T-helper 2 cell treated with Interferon-gamma antibody and Interleukin-4, amounts not matched to agents 100 ng/mL and 5 ng/mL, for 36 hours (primary cell): Measurements from ENCODE around the gene KIR2DL4. TPM values are rescaled to one million over a fixed set of nuclear protein-coding genes. Genes with fewer than 3 reads are reported as not detected.
"Not testable (repeated sequence)": the region's sequence is repeated elsewhere in the genome, so short reads cannot be mapped to it uniquely, and the experiment has no call there.

Source experiments
- intact Hi-C: fragments of 100-400 bp; cut with micrococcal nuclease; formaldehyde crosslinking; loops from one replicate; pipeline ENCODE4 v1.15.1; 2023
- total RNA-seq: library from RNA; stranded (reverse); gene quantifications from 2 replicates; pipeline ENCODE4 v1.2.3, GENCODE V29; 2022

Gene KIR2DL4
- not detected in 2 replicates for total RNA-seq

DNA sequence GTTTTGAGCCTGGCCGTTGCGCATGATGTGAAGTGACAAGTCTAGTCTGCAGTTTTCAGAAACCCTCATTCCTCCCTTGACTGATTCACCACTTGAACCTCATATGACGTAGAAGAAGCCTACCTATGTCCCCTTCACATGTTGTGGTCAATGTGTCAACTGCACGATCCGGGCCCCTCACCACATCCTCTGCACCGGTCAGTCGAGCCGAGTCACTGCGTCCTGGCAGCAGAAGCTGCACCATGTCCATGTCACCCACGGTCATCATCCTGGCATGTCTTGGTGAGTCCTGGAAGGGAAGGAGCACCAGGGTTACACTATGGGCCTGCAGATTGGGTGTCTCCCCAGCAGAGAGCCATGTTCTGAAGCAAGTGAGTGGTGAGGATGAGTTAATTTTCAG lies at the start of gene KIR2DL4:
KIR2DL4 (plus strand) TSS at position 201 of the 400 bp plus-strand sequence; CDS start at position 243, 42 bp downstream.
- intact Hi-C loops, result no loop called here

DNA sequence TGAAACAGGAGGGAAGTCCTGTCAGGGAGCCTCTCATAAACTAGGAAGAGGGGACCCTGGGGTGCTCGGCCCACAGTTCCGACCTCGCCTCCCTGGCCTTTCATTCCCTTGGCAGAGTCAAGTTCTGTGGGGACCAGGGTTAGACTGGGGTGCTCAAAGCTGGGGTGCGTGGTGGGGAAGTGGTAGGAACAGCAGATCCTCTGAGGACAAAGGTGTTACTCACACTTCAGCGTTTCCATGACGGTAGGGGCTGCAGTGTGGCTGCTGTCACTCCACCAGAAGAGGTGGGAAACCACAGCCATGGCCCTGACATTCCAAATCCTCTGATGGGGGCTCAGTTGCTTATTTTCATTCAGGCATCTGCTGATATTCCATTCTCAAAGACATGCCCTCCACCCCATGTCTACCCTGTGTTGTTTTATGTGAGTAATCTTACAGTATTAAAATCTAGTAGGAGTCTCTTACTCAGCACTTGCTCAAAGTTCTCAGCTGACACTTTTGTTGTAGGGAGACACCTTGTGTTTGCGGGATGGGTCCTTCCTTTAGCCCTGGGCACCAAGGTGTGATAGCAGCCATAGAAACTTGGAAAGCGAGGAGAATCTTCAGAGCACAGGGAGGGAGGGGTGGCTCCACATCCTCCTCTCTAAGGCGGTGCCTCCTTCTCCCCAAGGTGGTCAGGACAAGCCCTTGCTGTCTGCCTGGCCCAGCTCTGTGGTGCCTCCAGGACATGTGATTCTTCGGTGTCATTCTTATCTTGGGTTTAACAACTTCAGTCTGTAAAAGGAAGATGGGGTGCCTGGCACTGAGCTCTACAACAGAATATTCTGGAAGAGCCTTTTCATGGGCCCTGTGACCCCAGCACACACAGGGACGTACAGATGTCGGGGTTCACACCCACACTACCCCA lies 47.0 kb upstream of the KIR2DL4 start:
- intact Hi-C loops, result not testable (repeated sequence)

DNA sequence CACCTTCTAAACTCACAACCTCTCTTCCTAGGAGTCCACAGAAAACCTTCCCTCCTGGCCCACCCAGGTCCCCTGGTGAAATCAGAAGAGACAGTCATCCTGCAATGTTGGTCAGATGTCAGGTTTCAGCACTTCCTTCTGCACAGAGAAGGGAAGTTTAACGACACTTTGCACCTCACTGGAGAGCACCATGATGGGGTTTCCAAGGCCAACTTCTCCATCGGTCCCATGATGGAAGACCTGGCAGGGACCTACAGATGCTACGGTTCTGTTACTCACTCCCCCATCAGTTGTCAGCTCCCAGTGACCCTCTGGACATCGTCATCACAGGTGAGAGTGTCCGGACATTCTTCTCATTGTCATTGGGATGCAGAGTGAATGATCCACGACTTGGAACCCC lies 44.8 kb upstream of the KIR2DL4 start:
- intact Hi-C loops, result not testable (repeated sequence)

DNA sequence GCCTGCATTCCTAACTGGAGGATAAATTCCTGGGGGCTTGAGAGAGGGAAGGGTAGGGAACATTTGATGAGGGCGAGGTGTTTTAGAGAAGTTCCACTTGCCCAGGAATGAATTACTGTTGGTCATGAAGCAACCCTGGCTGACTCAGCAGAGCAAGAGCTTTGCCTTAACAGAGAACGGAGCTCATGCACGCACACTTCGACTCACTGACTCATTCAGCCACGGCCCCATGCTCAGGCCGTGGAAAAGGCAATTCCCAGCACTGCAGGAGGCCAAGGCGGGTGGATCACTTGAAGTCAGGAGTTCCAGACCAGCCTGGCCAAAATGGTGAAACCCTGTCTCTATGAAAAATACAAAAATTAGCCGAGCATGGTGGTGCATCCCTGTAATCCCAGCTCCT lies 39.2 kb upstream of the KIR2DL4 start:
- intact Hi-C loops, result not testable (repeated sequence)

DNA sequence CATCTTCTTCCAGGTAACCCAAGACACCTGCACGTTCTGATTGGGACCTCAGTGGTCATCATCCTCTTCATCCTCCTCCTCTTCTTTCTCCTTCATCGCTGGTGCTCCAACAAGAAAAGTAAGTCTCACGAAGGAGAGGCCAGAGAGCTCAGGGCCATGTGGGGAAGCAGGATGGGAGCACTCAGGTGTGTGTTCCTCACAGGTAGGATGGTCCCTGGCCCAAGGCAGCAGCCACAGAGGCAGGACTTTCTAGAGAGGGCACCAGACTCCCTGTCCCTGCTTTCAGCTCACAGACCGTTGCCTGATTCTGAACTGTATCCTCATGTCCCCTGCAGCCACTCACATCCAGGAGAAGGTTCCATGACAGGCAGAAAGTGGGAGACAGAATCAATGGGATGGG lies 36.9 kb upstream of the KIR2DL4 start:
- intact Hi-C loops, result not testable (repeated sequence)

DNA sequence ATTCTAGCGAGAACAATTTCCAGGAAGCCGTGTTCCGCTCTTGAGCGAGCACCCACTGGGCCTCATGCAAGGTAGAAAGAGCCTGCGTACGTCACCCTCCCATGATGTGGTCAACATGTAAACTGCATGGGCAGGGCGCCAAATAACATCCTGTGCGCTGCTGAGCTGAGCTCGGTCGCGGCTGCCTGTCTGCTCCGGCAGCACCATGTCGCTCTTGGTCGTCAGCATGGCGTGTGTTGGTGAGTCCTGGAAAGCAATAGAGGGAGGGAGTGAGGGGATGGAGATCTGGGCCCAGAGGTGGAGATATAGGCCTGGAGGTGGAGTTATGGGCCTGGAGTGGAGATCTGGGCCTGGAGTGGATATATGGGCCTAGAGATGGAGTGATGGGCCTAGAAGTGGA lies 33.8 kb upstream of the KIR2DL4 start, which contains the start of gene KIR2DL1:
KIR2DL1 (plus strand) TSS at position 148 of the 400 bp plus-strand sequence; CDS start at position 206, 58 bp downstream.
- intact Hi-C loops, result not testable (repeated sequence)

DNA sequence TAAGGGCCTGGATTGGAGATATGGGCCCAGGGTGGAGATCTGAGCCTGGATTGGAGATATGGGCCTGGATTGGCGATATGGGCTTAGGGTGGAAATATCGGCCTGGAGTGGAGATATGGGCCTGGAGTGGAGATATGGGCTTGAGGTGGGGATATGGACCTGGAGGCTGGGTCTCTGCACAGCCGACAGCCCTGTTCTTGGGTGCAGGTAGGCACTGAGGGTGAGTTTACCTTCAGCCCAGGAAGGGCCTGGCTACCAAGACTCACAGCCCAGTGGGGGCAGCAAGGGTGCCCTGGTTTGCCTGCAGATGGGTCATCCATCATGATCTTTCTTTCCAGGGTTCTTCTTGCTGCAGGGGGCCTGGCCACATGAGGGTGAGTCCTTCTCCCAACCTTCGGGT lies 32.9 kb upstream of the KIR2DL4 start:
- intact Hi-C loops, result not testable (repeated sequence)

DNA sequence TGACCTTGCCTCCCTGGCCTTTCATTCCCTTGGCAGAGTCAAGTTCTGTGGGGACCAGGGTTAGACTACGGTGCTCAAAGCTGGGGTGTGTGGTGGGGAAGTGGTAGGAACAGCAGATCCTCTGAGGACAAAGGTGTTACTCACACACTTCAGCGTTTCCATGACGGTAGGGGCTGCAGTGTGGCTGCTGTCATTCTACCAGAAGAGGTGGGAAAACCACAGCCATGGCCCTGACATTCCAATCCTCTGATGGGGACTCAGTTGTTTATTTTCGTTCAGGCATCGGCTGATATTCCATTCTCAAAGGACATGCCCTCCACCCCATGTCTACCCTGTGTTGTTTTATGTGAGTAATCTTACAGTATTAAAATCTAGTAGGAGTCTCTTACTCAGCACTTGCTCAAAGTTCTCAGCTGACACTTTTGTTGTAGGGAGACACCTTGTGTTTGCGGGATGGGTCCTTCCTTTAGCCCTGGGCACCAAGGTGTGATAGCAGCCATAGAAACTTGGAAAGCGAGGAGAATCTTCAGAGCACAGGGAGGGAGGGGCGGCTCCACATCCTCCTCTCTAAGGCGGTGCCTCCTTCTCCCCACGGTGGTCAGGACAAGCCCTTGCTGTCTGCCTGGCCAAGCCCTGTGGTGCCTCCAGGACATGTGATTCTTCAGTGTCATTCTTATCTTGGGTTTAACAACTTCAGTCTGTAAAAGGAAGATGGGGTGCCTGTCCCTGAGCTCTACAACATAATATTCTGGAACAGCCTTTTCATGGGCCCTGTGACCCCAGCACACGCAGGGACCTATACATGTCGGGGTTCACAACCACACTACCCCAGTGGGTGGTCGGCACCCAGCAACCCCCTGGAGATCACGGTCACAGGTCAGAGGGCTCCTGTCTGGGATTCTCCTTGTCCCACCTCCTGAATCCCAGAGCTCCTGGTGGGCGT lies 32.1 kb upstream of the KIR2DL4 start:
- intact Hi-C loops, result not testable (repeated sequence)

DNA sequence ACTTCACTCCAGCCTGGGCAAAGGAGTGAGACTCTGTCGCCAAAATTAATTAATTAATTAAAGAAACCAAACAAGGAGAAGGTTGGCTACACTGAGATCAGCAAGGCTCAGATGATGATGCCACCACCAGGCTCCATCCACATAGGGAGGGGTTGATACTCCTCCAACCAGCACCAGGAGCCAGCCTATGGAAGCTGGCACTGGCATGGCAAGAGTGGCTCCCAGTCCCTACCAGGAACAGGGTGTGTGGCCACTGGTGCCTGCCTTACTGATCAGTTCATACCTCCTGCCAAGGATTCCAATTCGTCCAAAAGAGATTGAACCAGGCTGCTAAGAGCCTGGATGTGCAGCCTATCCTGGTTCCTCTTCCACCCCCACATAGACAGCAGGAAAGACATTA lies 30.7 kb upstream of the KIR2DL4 start:
- intact Hi-C loops, result not testable (repeated sequence)

DNA sequence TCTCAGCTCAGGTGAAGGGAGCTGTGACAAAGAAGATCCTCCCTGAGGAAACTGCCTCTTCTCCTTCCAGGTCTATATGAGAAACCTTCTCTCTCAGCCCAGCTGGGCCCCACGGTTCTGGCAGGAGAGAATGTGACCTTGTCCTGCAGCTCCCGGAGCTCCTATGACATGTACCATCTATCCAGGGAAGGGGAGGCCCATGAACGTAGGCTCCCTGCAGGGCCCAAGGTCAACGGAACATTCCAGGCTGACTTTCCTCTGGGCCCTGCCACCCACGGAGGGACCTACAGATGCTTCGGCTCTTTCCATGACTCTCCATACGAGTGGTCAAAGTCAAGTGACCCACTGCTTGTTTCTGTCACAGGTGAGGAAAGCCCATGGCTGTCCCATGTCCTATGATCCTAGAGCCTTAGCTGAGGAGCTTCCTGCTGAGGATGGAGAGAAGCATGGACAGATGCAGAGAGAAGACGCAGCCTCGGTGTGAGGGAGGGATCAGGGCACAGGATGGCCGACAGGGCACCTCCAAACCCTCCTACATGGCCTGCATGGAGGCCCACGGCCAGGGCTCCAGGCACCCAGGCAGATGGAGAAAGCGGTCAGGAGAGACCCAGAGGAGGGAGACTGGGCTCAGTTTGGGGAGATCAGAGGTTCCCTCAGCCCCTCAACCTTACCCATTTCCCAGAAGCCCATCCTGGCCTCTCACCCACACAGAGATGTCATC lies 28.2 kb upstream of the KIR2DL4 start:
- intact Hi-C loops, result not testable (repeated sequence)

DNA sequence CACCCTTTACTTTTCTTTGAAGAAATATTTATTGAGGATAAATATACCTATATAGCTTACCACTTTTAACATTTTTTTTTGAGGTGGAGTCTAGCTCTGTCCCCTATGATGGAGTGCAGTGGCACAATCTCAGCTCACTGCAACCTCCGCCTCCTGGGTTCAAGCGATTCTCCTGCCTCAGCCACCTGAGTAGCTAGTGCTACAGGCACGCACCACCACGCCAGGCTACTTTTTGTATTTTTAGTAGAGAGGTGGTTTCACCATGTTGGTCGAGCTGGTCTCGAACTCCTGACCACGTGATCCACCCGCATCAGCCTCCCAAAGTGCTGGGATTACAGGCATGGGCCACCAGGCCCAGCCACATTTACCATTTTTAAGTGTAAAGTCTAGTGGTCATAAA lies 27.6 kb upstream of the KIR2DL4 start:
- intact Hi-C loops, result not testable (repeated sequence)

DNA sequence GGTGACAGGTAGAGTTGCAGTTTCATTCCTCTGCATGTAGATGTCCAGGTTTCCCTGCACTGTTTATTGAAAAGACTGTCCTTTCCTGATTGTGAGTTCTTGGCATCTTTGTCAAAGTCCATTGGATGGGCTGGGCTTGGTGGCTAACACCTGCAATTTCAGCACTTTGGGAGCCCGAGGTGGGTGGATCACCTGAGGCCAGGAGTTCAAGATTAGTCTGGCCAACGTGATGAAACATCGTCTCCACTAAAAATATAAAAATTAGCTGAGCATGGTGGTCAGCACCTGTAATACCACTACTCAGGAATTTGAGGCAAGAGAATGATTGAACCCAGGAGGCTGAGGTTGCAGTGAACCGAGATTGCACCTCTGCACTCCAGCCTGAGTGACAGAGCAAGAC lies 25.6 kb upstream of the KIR2DL4 start:
- intact Hi-C loops, result not testable (repeated sequence)

DNA sequence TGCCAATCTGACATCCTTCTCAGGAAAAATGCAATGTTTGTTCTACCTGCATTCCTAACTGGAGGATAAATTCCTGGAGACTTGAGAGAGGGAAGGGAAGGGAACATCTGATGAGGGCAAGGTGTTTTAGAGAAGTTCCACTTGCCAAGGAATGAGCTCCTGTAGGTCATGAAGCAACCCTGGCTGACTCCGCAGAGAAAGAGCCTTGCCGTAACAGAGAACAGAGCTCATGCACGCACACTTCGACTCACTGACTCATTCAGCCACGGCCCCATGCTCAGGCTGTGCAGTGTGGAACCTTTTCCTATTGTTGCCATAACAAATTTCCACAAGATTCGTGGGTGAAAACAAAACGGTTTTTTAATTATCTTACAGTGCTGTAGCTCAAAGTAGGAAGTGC lies 24.5 kb upstream of the KIR2DL4 start:
- intact Hi-C loops, result not testable (repeated sequence)

DNA sequence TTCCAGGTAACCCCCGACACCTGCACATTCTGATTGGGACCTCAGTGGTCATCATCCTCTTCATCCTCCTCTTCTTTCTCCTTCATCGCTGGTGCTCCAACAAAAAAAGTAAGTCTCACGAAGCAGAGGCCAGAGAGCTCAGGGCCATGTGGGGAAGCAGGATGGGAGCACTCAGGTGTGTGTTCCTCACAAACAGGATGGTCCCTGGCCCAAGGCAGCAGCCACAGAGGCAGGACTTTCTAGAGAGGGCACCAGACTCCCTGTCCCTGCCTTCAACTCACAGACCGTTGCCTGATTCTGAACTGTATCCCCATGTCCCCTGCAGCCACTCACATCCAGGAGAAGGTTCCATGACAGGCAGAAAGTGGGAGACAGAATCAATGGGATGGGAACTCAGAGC lies 20.5 kb upstream of the KIR2DL4 start:
- intact Hi-C loops, result not testable (repeated sequence)

DNA sequence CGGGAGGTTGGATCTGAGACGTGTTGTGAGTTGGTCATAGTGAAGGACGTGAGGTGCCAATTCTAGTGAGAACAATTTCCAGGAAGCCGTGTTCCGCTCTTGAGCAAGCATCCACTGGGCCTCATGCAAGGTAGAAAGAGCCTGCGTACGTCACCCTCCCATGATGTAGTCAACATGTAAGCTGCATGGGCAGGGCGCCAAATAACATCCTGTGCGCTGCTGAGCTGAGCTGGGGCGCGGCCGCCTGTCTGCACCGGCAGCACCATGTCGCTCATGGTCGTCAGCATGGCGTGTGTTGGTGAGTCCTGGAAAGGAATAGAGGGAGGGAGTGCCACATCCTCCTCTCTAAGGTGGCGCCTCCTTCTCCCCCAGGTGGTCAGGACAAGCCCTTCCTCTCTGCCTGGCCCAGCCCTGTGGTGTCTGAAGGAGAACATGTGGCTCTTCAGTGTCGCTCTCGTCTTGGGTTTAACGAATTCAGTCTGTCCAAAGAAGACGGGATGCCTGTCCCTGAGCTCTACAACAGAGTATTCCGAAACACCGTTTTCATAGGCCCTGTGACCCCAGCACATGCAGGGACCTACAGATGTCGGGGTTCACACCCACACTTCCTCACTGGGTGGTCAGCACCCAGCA lies 17.2 kb upstream of the KIR2DL4 start:
- intact Hi-C loops, result not testable (repeated sequence)

DNA sequence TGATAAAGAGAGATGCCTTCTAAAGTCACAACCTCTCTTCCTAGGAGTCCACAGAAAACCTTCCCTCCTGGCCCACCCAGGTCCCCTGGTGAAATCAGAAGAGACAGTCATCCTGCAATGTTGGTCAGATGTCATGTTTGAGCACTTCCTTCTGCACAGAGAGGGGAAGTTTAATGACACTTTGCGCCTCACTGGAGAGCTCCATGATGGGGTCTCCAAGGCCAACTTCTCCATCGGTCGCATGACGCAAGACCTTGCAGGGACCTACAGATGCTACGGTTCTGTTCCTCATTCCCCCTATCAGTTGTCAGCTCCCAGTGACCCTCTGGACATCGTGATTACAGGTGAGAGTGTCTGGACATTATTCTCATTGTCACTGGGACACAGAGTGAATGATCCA lies 15.3 kb upstream of the KIR2DL4 start:
- intact Hi-C loops, result not testable (repeated sequence)

DNA sequence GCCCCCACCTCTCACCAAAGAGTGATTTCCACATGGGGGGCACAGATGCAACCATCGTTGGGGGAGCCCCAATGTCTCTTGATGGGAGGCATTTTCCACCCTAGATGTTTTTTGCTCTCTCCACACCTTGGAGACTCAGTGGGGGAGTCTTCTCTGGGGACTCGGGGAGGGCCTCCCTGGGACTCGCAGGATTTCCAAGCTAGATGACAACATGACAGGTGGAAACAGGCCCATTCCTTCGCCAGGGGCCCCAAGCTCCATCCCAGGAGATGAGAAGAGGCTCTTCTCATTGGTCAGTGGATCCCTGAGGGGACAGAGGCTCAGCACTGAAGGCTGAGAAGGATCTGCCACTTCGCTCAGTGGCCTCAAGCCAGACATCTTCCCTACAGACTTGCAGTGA lies 12.7 kb upstream of the KIR2DL4 start:
- intact Hi-C loops, result no loop called here

DNA sequence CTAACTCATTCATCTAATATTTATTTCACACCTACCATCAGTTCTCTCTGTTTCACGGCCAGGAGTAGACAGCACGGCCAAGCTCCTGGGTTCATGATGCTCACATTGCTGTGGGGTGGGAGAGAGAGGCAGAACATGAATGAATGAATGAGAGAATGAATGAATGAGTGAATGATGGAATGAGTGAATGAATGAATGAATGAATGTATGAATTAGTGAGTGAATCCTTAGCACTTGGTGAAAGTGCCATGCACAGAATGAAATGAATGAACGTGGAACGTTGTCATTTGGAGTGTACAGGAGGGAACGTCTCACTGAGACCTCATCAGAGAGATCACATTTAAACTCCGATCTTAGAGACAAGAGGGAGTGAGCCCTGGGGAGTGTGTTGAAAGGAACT lies 11.9 kb upstream of the KIR2DL4 start:
- intact Hi-C loops, result no loop called here

DNA sequence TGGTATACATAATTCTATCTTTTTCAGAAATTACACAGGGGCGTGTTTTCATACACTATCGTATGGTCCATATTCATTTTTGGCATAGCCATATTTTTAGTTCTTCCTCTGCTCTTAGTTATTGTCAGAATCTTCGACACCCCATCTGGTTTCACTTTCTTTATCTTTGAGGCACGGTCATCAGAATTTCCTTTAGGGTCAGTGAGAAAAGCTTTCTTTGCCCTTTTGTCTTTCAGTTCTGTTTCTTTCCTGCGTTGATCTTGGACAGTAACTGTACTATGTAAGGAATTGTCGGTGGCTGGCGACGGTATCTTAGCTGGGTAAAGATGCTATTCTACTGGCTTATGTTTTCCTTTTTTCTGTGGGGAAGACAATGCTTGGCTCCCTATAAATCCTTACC lies 10.6 kb upstream of the KIR2DL4 start:
- intact Hi-C loops, result no loop called here

DNA sequence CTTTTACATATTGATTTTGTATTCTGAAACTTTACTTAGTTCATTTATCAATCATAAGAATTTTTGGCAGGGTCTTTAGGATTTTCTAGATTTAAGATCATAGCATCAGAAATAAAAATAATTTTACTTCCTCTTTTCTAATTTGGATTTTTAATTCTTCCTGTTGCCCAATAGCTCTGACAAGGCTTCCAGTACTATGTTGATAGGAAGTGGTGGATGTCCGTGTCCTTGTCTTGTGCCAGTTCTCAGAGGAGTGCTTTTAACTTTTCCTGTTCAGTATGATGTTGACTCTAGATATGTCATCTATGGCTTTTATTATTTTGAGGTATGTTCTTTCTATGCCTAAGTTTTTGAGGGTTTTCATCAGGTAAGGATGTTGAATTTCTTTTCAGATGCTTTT lies 7.7 kb upstream of the KIR2DL4 start:
- intact Hi-C loops, result no loop called here

DNA sequence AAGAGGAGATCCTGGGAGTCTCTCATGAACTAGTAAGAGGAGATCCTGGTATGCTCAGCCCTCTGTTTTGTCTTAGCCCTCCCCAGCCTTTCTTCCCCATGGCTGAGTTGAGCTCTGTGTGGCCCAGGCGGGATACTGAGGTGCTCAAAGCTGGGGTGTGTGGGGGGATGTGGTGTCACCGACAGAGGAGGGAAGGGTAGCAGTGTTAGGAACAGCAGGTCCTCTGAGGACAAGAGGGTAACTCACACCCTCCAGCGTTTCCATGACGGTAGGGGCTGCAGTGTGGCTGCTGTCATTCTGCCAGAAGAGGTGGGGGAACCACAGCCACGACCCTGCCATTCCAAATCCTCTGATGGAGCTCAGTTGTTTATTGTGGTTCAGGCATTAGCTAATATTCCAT lies 691 bp downstream of the KIR2DL4 start:
- intact Hi-C loops, result no loop called here
